Retinal pigment epithelial cell (primary cell): Measurements from ENCODE around the gene WIPF1.

ENCODE experiments used
- DNase-seq: peaks from one replicate; pipeline ENCODE4 v3.0.0-alpha.2; 2010; ENCODE audit warnings: low read depth
- H3K4me3 ChIP-seq: 2 replicates; pipeline ENCODE4 v1.5.1; 2011; ENCODE audit warnings: mild to moderate bottlenecking, low read length, control low read depth, moderate library complexity
- TF ChIP-seq, protein P1 (sequence below): conservative IDR thresholded peaks from 2 replicates; pipeline ENCODE4 v1.5.1; 2011; ENCODE audit warnings: low read depth, low read length, control low read depth, inconsistent platforms

WIPF1 gene

GRCh38 chr2:174599310-174599921 lies 1.8 kb upstream of the WIPF1 start:
- TF ChIP-seq, protein P1, sequence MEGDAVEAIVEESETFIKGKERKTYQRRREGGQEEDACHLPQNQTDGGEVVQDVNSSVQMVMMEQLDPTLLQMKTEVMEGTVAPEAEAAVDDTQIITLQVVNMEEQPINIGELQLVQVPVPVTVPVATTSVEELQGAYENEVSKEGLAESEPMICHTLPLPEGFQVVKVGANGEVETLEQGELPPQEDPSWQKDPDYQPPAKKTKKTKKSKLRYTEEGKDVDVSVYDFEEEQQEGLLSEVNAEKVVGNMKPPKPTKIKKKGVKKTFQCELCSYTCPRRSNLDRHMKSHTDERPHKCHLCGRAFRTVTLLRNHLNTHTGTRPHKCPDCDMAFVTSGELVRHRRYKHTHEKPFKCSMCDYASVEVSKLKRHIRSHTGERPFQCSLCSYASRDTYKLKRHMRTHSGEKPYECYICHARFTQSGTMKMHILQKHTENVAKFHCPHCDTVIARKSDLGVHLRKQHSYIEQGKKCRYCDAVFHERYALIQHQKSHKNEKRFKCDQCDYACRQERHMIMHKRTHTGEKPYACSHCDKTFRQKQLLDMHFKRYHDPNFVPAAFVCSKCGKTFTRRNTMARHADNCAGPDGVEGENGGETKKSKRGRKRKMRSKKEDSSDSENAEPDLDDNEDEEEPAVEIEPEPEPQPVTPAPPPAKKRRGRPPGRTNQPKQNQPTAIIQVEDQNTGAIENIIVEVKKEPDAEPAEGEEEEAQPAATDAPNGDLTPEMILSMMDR = no peak
- H3K4me3 ChIP-seq = no peak overlapping the region
- DNase-seq = no peak

GRCh38 chr2:174597009-174597344 lies 627 bp downstream of the WIPF1 start:
- DNase-seq = no peak
- TF ChIP-seq, protein P1 = no peak
- no peak overlapping the region for H3K4me3 ChIP-seq

DNA sequence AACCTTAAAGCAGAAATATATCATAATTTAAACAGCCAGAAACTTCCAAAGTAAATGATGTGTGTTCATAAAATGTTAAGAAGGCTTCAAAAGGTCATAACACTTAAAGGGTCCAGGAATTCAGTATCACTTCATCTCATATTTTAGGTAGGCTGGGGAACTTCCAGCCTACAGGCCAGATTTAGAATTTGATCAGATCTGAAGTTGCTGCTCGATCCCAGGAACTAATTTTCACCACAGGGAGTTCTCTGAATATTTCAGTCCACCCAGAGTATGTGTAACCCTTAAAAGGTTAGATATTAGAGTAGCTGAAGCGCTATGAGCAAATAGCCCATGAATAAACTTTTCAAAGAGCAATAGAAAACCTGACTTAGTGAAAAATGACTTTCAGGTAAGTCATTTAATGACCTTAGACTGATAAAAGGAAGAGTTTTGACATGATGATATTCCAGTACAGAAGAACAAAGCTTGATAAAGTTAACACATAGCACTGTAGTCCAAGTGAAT lies 1.7 kb downstream of the WIPF1 start:
- no peak overlapping the region for H3K4me3 ChIP-seq
- TF ChIP-seq, protein P1 = no peak
- no peak for DNase-seq

GRCh38 chr2:174595116-174595809 lies 2.3 kb downstream of the WIPF1 start:
- no peak overlapping the region for H3K4me3 ChIP-seq
- DNase-seq = no peak
- TF ChIP-seq, protein P1 = no peak

DNA sequence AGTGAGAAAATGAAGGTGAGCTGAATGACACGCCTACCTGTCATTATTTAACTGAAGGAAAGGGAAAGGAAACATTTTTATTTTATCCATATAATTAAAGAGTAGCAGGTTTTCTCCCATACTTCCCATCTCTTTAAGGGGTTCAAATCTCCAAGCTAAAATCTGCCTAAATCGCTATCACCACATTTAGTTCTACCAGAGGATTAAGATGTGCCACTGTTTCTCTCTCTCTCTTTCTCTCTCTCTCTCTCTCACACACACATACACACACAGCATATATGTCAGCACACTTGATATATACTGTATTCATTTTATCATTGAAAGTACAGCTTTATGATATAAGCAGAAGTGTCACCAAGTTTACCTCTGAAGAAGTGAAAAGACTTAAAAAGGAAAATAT lies 3.1 kb downstream of the WIPF1 start:
- DNase-seq = no peak
- TF ChIP-seq, protein P1 = no peak
- H3K4me3 ChIP-seq = no peak overlapping the region

DNA sequence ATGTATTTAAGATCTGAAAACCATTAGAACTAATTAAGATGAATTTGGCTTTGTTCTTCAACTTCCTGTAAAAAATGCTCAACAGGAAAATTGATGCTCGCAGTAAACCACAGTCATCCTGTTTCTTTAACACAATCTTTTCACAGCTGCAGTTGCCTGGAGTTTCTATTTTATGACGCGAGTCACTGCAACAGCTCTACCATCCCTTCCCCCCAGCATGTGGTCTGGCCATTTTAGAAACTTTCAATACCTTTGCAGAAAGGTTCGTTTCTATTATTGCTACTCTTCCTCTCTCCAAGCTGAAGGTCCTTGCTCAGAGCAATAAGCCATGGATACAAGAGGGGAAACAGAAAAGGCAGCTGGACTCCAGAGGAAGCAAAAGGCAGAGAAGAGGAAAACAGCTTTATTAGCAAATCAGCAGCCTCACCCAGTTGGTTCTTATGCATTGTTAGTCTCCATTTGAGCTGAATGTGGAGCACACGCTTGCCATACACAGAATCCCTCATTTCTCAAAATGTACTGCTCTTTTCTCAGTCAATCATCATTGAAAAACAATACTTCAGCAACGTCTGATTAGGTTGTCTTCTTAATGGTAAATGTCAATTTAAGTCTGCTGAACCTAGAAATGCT lies 3.9 kb downstream of the WIPF1 start:
- DNase-seq = no peak
- no peak overlapping the region for H3K4me3 ChIP-seq
- TF ChIP-seq, protein P1 = no peak
